Breast epithelium (tissue), 4 donors: ENCODE data around the gene PCP4L1. TPM values are rescaled to one million over a fixed set of nuclear protein-coding genes. Genes with fewer than 3 reads are reported as not detected.
"Not testable (repeated sequence)": the region's sequence is repeated elsewhere in the genome, so short reads cannot be mapped to it uniquely, and the experiment has no call there.

Experiments used
- DNase-seq, 2 donors: peaks; one replicate each; pipeline ENCODE4 v3.0.0-alpha.2; 2019; ENCODE audit warnings: low spot score in 2 of 2
- H3K27ac ChIP-seq, 2 donors: fragments of 200-600 bp; sonication (generic) in 1 of 2; one replicate each; pipeline ENCODE4 v1.5.1; 2016 to 2019; ENCODE audit warnings: mild to moderate bottlenecking in 1 of 2
- H3K27me3 ChIP-seq, 2 donors: fragments of 200-600 bp; sonication (generic) in 1 of 2; one replicate each; pipeline versions ENCODE4 v1.5.1 to v1.6.0; 2017 to 2019; ENCODE audit warnings: control low read depth in 1 of 2, mild to moderate bottlenecking in 1 of 2
- H3K36me3 ChIP-seq: fragments of 200-600 bp; one replicate; pipeline ENCODE4 v1.5.1; 2019
- H3K4me1 ChIP-seq, 2 donors: fragments of 200-600 bp; sonication (generic); one replicate each; pipeline ENCODE4 v1.5.1; 2016 to 2019; ENCODE audit warnings: control low read depth in 1 of 2
- H3K4me3 ChIP-seq, 3 donors: fragments of 200-600 bp; sonication (generic); 1 replicate in 2 of 3; 2 replicates in 1 of 3; pipeline ENCODE4 v1.5.1; 2016 to 2019; ENCODE audit warnings: mild to moderate bottlenecking in 3 of 3, moderate library complexity in 2 of 3
- H3K9me3 ChIP-seq, 2 donors: fragments of 200-600 bp; sonication (generic) in 1 of 2; one replicate each; pipeline ENCODE4 v1.5.1; 2016 to 2019; ENCODE audit warnings: control low read depth in 1 of 2
- CTCF ChIP-seq, 3 donors: fragments of 450-650 bp; IDR thresholded peaks; one replicate each; pipeline ENCODE4 v1.5.1; 2016 to 2017; ENCODE audit warnings: antibody characterized with exemption in 3 of 3, mild to moderate bottlenecking in 3 of 3, moderate library complexity in 3 of 3
- POLR2A ChIP-seq: fragments of 450-650 bp; IDR thresholded peaks from one replicate; pipeline ENCODE4 v1.6.1; 2016; ENCODE audit warnings: antibody characterized with exemption, mild to moderate bottlenecking, moderate library complexity
- POLR2AphosphoS5 ChIP-seq, 3 donors: sonication (generic); formaldehyde crosslinking; IDR thresholded peaks; one replicate each; pipeline ENCODE4 v1.6.1; 2017; ENCODE audit warnings: antibody characterized with exemption in 3 of 3
- intact Hi-C: fragments of 100-400 bp; cut with DNase I; formaldehyde crosslinking; loops from one replicate; pipeline ENCODE4 v1.15.1; 2023; ENCODE audit warnings: low total_unique reads
- total RNA-seq, 3 donors: library from RNA; depleted of rRNA; stranded (reverse); fragments of >200 nt; gene quantifications; one replicate each; pipeline ENCODE4 v1.1.0, GENCODE V29; 2016

Gene PCP4L1
- total RNA-seq, 3 donors from 2014 or later, result 0.32 to 2.0 (median 0.73) TPM

GRCh38 chr1:161314201-161314981 is 55.8 kb downstream of the PCP4L1 start, which contains the start of gene SDHC:
Gene SDHC, plus strand, starts transcription at chr1:161314381. Its CDS starts 25 bp downstream, at chr1:161314406.
- peak; percentile 84 to 87 for DNase-seq
- intact Hi-C loops, result no loop called here
- Histone ChIP-seq H3K4me1 (peaks cover 0 to 5% of the 10 kb centered on the region in 2 donors), H3K27ac (peak within 1 kb of the TSS; percentile 95 to 96), H3K36me3 (no peaks in the 10 kb centered on the region), H3K27me3 (no peaks in the 10 kb centered on the region), H3K9me3 (no peaks in the 10 kb centered on the region), H3K4me3 (peak within 1 kb of the TSS; percentile 84 to 89 (median 89))
- peak; percentile 76 for TF ChIP-seq POLR2A
- TF ChIP-seq POLR2AphosphoS5 (IDR thresholded peaks at IDR 0.05), result peak; percentile 87 to 96 (median 90)
- TF ChIP-seq CTCF (IDR thresholded peaks at IDR 0.05), result no peak

- H3K4me1 ChIP-seq, H3K9me3 ChIP-seq, DNase-seq, H3K27ac ChIP-seq, H3K4me3 ChIP-seq, H3K27me3 ChIP-seq, intact Hi-C loops, H3K36me3 ChIP-seq: not testable (repeated sequence)
Observed at GRCh38 chr1:161315841-161316674, 57.5 kb downstream of the PCP4L1 start.

- no peak overlapping the region for H3K27ac ChIP-seq
- DNase-seq, result no peak
Observed at GRCh38 chr1:161324020-161324419, 65.5 kb downstream of the PCP4L1 start.

GRCh38 chr1:161330346-161330745 is 71.8 kb downstream of the PCP4L1 start:
- H3K9me3 ChIP-seq, result no peaks in the 10 kb centered on the region
- H3K36me3 ChIP-seq, result peaks cover 18% of the 10 kb centered on the region
- intact Hi-C loops, result no loop called here
- TF ChIP-seq CTCF (IDR thresholded peaks at IDR 0.05), result no peak
- no peak for TF ChIP-seq POLR2AphosphoS5 (IDR thresholded peaks at IDR 0.05)
- no peaks in the 10 kb centered on the region for H3K4me1 ChIP-seq
- no peaks in the 10 kb centered on the region for H3K27me3 ChIP-seq
- DNase-seq, result no peak
- no peak overlapping the region for H3K27ac ChIP-seq
- no peak overlapping the region for H3K4me3 ChIP-seq

More at GRCh38 chr1:161324020-161324419, 65.5 kb downstream of the PCP4L1 start:
- Histone ChIP-seq H3K9me3 (no peaks in the 10 kb centered on the region), H3K27me3 (no peaks in the 10 kb centered on the region), H3K4me1 (no peaks in the 10 kb centered on the region), H3K36me3 (peaks cover 3% of the 10 kb centered on the region), H3K4me3 (no peak overlapping the region)
- intact Hi-C loops, result no loop called here
- TF ChIP-seq CTCF (IDR thresholded peaks at IDR 0.05) (no peak), POLR2AphosphoS5 (IDR thresholded peaks at IDR 0.05) (no peak), POLR2A (no peak)

- Histone ChIP-seq H3K4me1 (no peaks in the 10 kb centered on the region), H3K27me3 (no peaks in the 10 kb centered on the region), H3K9me3 (no peaks in the 10 kb centered on the region), H3K36me3 (peaks cover 18% of the 10 kb centered on the region), H3K4me3 (no peak overlapping the region), H3K27ac (no peak overlapping the region)
- intact Hi-C loops, result no loop called here
- no peak for TF ChIP-seq POLR2AphosphoS5 (IDR thresholded peaks at IDR 0.05)
- no peak for TF ChIP-seq CTCF (IDR thresholded peaks at IDR 0.05)
- DNase-seq, result no peak
Observed at GRCh38 chr1:161333166-161333565, 74.6 kb downstream of the PCP4L1 start.

Other genes with a start within 250 kb of the PCP4L1 start
- gene F11R, start 237.6 kb upstream of the PCP4L1 start, total RNA-seq, result 10 to 100 TPM; 41.1 to 74.3 (median 48.8) TPM
- 100 to 1,000 TPM in 2 of 3 donors, 10 to 100 TPM in 1; 57.3 to 217 (median 109) TPM for gene TSTD1, start 219.8 kb upstream of the PCP4L1 start, total RNA-seq
- gene USF1, start 212.8 kb upstream of the PCP4L1 start, total RNA-seq, result 10 to 100 TPM; 64.5 to 70.8 (median 64.6) TPM
- gene ARHGAP30, start 188.9 kb upstream of the PCP4L1 start, total RNA-seq, result 10 to 100 TPM in 1 of 3 donors, 1 to 10 TPM in 2; 5.2 to 16.5 (median 7.9) TPM
- 10 to 100 TPM in 2 of 3 donors, not detected in 1; 28.5 to 56.3 TPM for gene NECTIN4, start 169.2 kb upstream of the PCP4L1 start, total RNA-seq
- 1 to 10 TPM; 5.8 to 9.8 (median 8.5) TPM for gene KLHDC9, start 160.4 kb upstream of the PCP4L1 start, total RNA-seq
- gene PFDN2, start 140.7 kb upstream of the PCP4L1 start, total RNA-seq, result 10 to 100 TPM; 32.5 to 50.1 (median 37.0) TPM
- gene NIT1, start 140.6 kb upstream of the PCP4L1 start, total RNA-seq, result 10 to 100 TPM; 36.3 to 44.5 (median 37.0) TPM
- 10 to 100 TPM; 28.7 to 39.0 (median 37.6) TPM for gene DEDD, start 126.1 kb upstream of the PCP4L1 start, total RNA-seq
- 10 to 100 TPM; 76.0 to 90.3 (median 87.5) TPM for gene UFC1, start 104.8 kb upstream of the PCP4L1 start, total RNA-seq
- gene USP21, start 99.2 kb upstream of the PCP4L1 start, total RNA-seq, result 10 to 100 TPM; 11.7 to 26.9 (median 24.9) TPM
- 10 to 100 TPM; 19.5 to 26.8 (median 25.2) TPM for gene PPOX, start 92.3 kb upstream of the PCP4L1 start, total RNA-seq
- gene B4GALT3, start 81.2 kb upstream of the PCP4L1 start, total RNA-seq, result 10 to 100 TPM; 23.4 to 41.3 (median 29.4) TPM
- gene ADAMTS4, start 59.7 kb upstream of the PCP4L1 start, total RNA-seq, result 10 to 100 TPM in 2 of 3 donors, 1 to 10 TPM in 1; 4.8 to 85.5 (median 24.6) TPM
- gene NDUFS2, start 56.4 kb upstream of the PCP4L1 start, total RNA-seq, result 100 to 1,000 TPM; 102 to 129 (median 116) TPM
- gene FCER1G, start 43.5 kb upstream of the PCP4L1 start, total RNA-seq, result 100 to 1,000 TPM in 1 of 3 donors, 10 to 100 TPM in 2; 40.3 to 153 (median 70.1) TPM
- not detected for gene APOA2, start 35.1 kb upstream of the PCP4L1 start, total RNA-seq
- gene TOMM40L, start 32.7 kb upstream of the PCP4L1 start, total RNA-seq, result 1 to 10 TPM; 6.9 to 9.4 (median 8.2) TPM
- not detected for gene NR1I3, start 20.5 kb upstream of the PCP4L1 start, total RNA-seq
- 1 to 10 TPM; 1.3 to 3.6 (median 3.2) TPM for gene MPZ, start 51.2 kb downstream of the PCP4L1 start, total RNA-seq
- gene SDHC, start 55.6 kb downstream of the PCP4L1 start, total RNA-seq, result 10 to 100 TPM; 18.0 to 42.4 (median 23.9) TPM
- gene CFAP126, start 109.1 kb downstream of the PCP4L1 start, total RNA-seq, result under 1 TPM in 1 of 3 donors, not detected in 2; 0.66 TPM
- 10 to 100 TPM; 33.1 to 70.6 (median 48.4) TPM for gene FCGR2A, start 246.7 kb downstream of the PCP4L1 start, total RNA-seq